ENCODE measurements around the gene PRKD2. TPM values are rescaled to one million over a fixed set of nuclear protein-coding genes. Genes with fewer than 3 reads are reported as not detected.

Gene PRKD2
- total RNA-seq, 1 donor from 2014 or later, result 13.3 TPM

GRCh38 chr19:46744005-46744691, 27.2 kb upstream of the PRKD2 start:
- intact Hi-C loops (cut with DNase I), result no loop called here
- DNase-seq (ENCODE audit: low spot score), result no peak

- intact Hi-C loops (cut with DNase I), result no loop called here
Observed at GRCh38 chr19:46742926-46743480, 26.1 kb upstream of the PRKD2 start.

GRCh38 chr19:46741447-46741846, 24.5 kb upstream of the PRKD2 start:
- DNase-seq (ENCODE audit: low spot score), result no peak
- intact Hi-C loops (cut with DNase I), result no loop called here

More at GRCh38 chr19:46742926-46743480, 26.1 kb upstream of the PRKD2 start:
- DNase-seq (ENCODE audit: low spot score), result no peak

GRCh38 chr19:46739290-46739771, 22.4 kb upstream of the PRKD2 start:
- peak; percentile 90 for DNase-seq (ENCODE audit: low spot score)
- intact Hi-C loops (cut with DNase I), result loop anchor here (5.0 kb wide), 1 partner anchor 238 kb away; no protein-coding TSS in a partner anchor

GRCh38 chr19:46737761-46738171, 20.9 kb upstream of the PRKD2 start:
- no peak for DNase-seq (ENCODE audit: low spot score)
- intact Hi-C loops (cut with DNase I), result loop anchor here (5.0 kb wide), 1 partner anchor 240 kb away; no protein-coding TSS in a partner anchor

GRCh38 chr19:46737298-46737654, 20.4 kb upstream of the PRKD2 start:
- intact Hi-C loops (cut with DNase I), result loop anchor here (5.0 kb wide), 1 partner anchor 240 kb away; no protein-coding TSS in a partner anchor
- DNase-seq (ENCODE audit: low spot score), result no peak

GRCh38 chr19:46736531-46737297, 19.8 kb upstream of the PRKD2 start:
- intact Hi-C loops (cut with DNase I), result loop anchor here (5.0 kb wide), 1 partner anchor 241 kb away; no protein-coding TSS in a partner anchor
- DNase-seq (ENCODE audit: low spot score), result no peak

GRCh38 chr19:46733690-46734292, 16.9 kb upstream of the PRKD2 start:
- DNase-seq (ENCODE audit: low spot score), result no peak
- intact Hi-C loops (cut with DNase I), result no loop called here

GRCh38 chr19:46732966-46733689, 16.2 kb upstream of the PRKD2 start:
- intact Hi-C loops (cut with DNase I), result no loop called here
- DNase-seq (ENCODE audit: low spot score), result peak; percentile 84

GRCh38 chr19:46732172-46732938, 15.4 kb upstream of the PRKD2 start:
- DNase-seq (ENCODE audit: low spot score), result no peak
- intact Hi-C loops (cut with DNase I), result no loop called here

- no peak for DNase-seq (ENCODE audit: low spot score)
- intact Hi-C loops (cut with DNase I), result no loop called here
Observed at GRCh38 chr19:46731584-46731983, 14.7 kb upstream of the PRKD2 start.

GRCh38 chr19:46731007-46731501, 14.1 kb upstream of the PRKD2 start:
- DNase-seq (ENCODE audit: low spot score), result peak; percentile 86
- intact Hi-C loops (cut with DNase I), result no loop called here

GRCh38 chr19:46730595-46730994, 13.7 kb upstream of the PRKD2 start:
- DNase-seq (ENCODE audit: low spot score), result no peak
- intact Hi-C loops (cut with DNase I), result no loop called here

- intact Hi-C loops (cut with DNase I), result no loop called here
- no peak for DNase-seq (ENCODE audit: low spot score)
Observed at GRCh38 chr19:46730187-46730586, 13.3 kb upstream of the PRKD2 start.

GRCh38 chr19:46729696-46730095, 12.8 kb upstream of the PRKD2 start:
- intact Hi-C loops (cut with DNase I), result loop anchor here (1.0 kb wide), 1 partner anchor 25 kb away; no protein-coding TSS in a partner anchor
- DNase-seq (ENCODE audit: low spot score), result no peak

- DNase-seq (ENCODE audit: low spot score), result peak; percentile 92
- intact Hi-C loops (cut with DNase I), result loop anchor here (1.0 kb wide), 1 partner anchor 25 kb away; no protein-coding TSS in a partner anchor
Observed at GRCh38 chr19:46728693-46729339, 11.9 kb upstream of the PRKD2 start.

GRCh38 chr19:46728208-46728607, 11.3 kb upstream of the PRKD2 start:
- intact Hi-C loops (cut with DNase I), result no loop called here
- DNase-seq (ENCODE audit: low spot score), result no peak

GRCh38 chr19:46727757-46728156, 10.8 kb upstream of the PRKD2 start:
- intact Hi-C loops (cut with DNase I), result no loop called here
- no peak for DNase-seq (ENCODE audit: low spot score)
